ENCODE results near the gene MICAL2. TPM values are rescaled to one million over a fixed set of nuclear protein-coding genes. Genes with fewer than 3 reads are reported as not detected.

Gene MICAL2
- total RNA-seq, 1 experiment from 2014 or later = 148 TPM

GRCh38 chr11:12155696-12156095, 45.3 kb downstream of the MICAL2 start:
- DNase-seq (ENCODE audit: low spot score) = no peak

GRCh38 chr11:12156301-12157140, 46.1 kb downstream of the MICAL2 start:
- DNase-seq (ENCODE audit: low spot score) = no peak

- DNase-seq (ENCODE audit: low spot score) = peak; percentile 82
These were observed 46.9 kb downstream of the MICAL2 start for GRCh38 chr11:12157241-12157661.

- no peak for DNase-seq (ENCODE audit: low spot score)
These were observed 48.5 kb downstream of the MICAL2 start for GRCh38 chr11:12158909-12159308.

GRCh38 chr11:12159351-12160099, 49.1 kb downstream of the MICAL2 start:
- DNase-seq (ENCODE audit: low spot score) = peak; percentile 86

- no peak for DNase-seq (ENCODE audit: low spot score)
These were observed 49.8 kb downstream of the MICAL2 start for GRCh38 chr11:12160231-12160630.

GRCh38 chr11:12160680-12161079, 50.3 kb downstream of the MICAL2 start:
- no peak for DNase-seq (ENCODE audit: low spot score)

- DNase-seq (ENCODE audit: low spot score) = no peak
These were observed 50.7 kb downstream of the MICAL2 start for GRCh38 chr11:12161137-12161536.

- DNase-seq (ENCODE audit: low spot score) = no peak
These were observed 51.4 kb downstream of the MICAL2 start for GRCh38 chr11:12161603-12162350.

- no peak for DNase-seq (ENCODE audit: low spot score)
These were observed 52.3 kb downstream of the MICAL2 start for GRCh38 chr11:12162652-12163051.

GRCh38 chr11:12163181-12163941, 53.0 kb downstream of the MICAL2 start:
- DNase-seq (ENCODE audit: low spot score) = peak; percentile 85

- peak; percentile 99 for DNase-seq (ENCODE audit: low spot score)
These were observed 53.9 kb downstream of the MICAL2 start for GRCh38 chr11:12164061-12165014.

GRCh38 chr11:12165237-12165875, 55.0 kb downstream of the MICAL2 start:
- DNase-seq (ENCODE audit: low spot score) = no peak

- no peak for DNase-seq (ENCODE audit: low spot score)
These were observed 56.1 kb downstream of the MICAL2 start for GRCh38 chr11:12166299-12167060.

- peak; percentile 99 for DNase-seq (ENCODE audit: low spot score)
These were observed 56.9 kb downstream of the MICAL2 start for GRCh38 chr11:12167061-12168000.

GRCh38 chr11:12168114-12168513, 57.7 kb downstream of the MICAL2 start:
- DNase-seq (ENCODE audit: low spot score) = no peak

- DNase-seq (ENCODE audit: low spot score) = no peak
These were observed 59.4 kb downstream of the MICAL2 start for GRCh38 chr11:12169822-12170221.

- DNase-seq (ENCODE audit: low spot score) = no peak
These were observed 60.1 kb downstream of the MICAL2 start for GRCh38 chr11:12170501-12170900.
